Tibial nerve (tissue), 4 donors: ENCODE data around the gene PPM1H.

Experiments used
- CTCF ChIP-seq, 5 experiments: fragments of 200-600 bp in 3 of 5; fragments of 450-650 bp in 2 of 5; sonication (generic) in 3 of 5; IDR thresholded peaks; one replicate each; pipeline ENCODE4 v1.5.1; 2016 to 2019; ENCODE audit warnings: antibody characterized with exemption in 5 of 5, mild to moderate bottlenecking in 3 of 5, moderate library complexity in 2 of 5
- EP300 ChIP-seq, 2 donors: sonication (generic); formaldehyde crosslinking; IDR thresholded peaks; one replicate each; pipeline ENCODE4 v1.6.1; 2017; ENCODE audit warnings: antibody characterized with exemption in 2 of 2, mild to moderate bottlenecking in 1 of 2
- POLR2A ChIP-seq, 2 donors: fragments of 450-650 bp; IDR thresholded peaks; one replicate each; pipeline ENCODE4 v1.6.1; 2017; ENCODE audit warnings: antibody characterized with exemption in 2 of 2, mild to moderate bottlenecking in 2 of 2, moderate library complexity in 2 of 2

GRCh38 chr12:62882140-62882539 is 52.8 kb downstream of the PPM1H start:
- TF ChIP-seq CTCF (IDR thresholded peaks at IDR 0.05) (no peak), POLR2A (IDR thresholded peaks at IDR 0.05) (no peak), EP300 (IDR thresholded peaks at IDR 0.05) (no peak)
